ENCODE results near the gene TMEM131L. TPM values are rescaled to one million over a fixed set of nuclear protein-coding genes. Genes with fewer than 3 reads are reported as not detected.
"Not testable (repeated sequence)": the region's sequence is repeated elsewhere in the genome, so short reads cannot be mapped to it uniquely, and the experiment has no call there.

Gene TMEM131L
- total RNA-seq, 1 donor = 9.0 TPM

- Histone ChIP-seq H3K27ac (ENCODE audit: low read depth, low read length) (no peak overlapping the region), H3K4me2 (ENCODE audit: insufficient read depth, low read length) (no peak overlapping the region), H3K79me2 (ENCODE audit: insufficient read depth, low read length) (peaks cover 2% of the 10 kb centered on the region), H3K36me3 (ENCODE audit: insufficient read depth, low read length) (no peaks in the 10 kb centered on the region), H3K4me1 (ENCODE audit: insufficient read depth, low read length) (peaks cover 25% of the 10 kb centered on the region), H3K4me3 (ENCODE audit: insufficient read depth, low read length) (no peak overlapping the region), H2AFZ (ENCODE audit: low read length) (no peak overlapping the region), H3K9me3 (ENCODE audit: low read depth, low read length) (no peaks in the 10 kb centered on the region), H3K27me3 (ENCODE audit: insufficient read depth, low read length) (no peaks in the 10 kb centered on the region), H4K20me1 (ENCODE audit: insufficient read depth, low read length) (no peaks in the 10 kb centered on the region)
- TF ChIP-seq, protein P1, sequence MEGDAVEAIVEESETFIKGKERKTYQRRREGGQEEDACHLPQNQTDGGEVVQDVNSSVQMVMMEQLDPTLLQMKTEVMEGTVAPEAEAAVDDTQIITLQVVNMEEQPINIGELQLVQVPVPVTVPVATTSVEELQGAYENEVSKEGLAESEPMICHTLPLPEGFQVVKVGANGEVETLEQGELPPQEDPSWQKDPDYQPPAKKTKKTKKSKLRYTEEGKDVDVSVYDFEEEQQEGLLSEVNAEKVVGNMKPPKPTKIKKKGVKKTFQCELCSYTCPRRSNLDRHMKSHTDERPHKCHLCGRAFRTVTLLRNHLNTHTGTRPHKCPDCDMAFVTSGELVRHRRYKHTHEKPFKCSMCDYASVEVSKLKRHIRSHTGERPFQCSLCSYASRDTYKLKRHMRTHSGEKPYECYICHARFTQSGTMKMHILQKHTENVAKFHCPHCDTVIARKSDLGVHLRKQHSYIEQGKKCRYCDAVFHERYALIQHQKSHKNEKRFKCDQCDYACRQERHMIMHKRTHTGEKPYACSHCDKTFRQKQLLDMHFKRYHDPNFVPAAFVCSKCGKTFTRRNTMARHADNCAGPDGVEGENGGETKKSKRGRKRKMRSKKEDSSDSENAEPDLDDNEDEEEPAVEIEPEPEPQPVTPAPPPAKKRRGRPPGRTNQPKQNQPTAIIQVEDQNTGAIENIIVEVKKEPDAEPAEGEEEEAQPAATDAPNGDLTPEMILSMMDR (IDR thresholded peaks at IDR 0.05; ENCODE audit: extremely low read depth, low read depth, low read length) = no peak
- no peak for DNase-seq (ENCODE audit: insufficient read length, low spot score, missing footprints)
Observed at GRCh38 chr4:153507310-153508073, 41.3 kb downstream of the TMEM131L start.

GRCh38 chr4:153509212-153509611 lies 43.1 kb downstream of the TMEM131L start:
- not testable (repeated sequence) for H3K4me2 ChIP-seq (ENCODE audit: insufficient read depth, low read length); H3K27me3 ChIP-seq (ENCODE audit: insufficient read depth, low read length); H3K79me2 ChIP-seq (ENCODE audit: insufficient read depth, low read length); DNase-seq (ENCODE audit: insufficient read length, low spot score, missing footprints); H2AFZ ChIP-seq (ENCODE audit: low read length); H3K36me3 ChIP-seq (ENCODE audit: insufficient read depth, low read length); H3K9me3 ChIP-seq (ENCODE audit: low read depth, low read length); H4K20me1 ChIP-seq (ENCODE audit: insufficient read depth, low read length); H3K4me3 ChIP-seq (ENCODE audit: insufficient read depth, low read length); H3K27ac ChIP-seq (ENCODE audit: low read depth, low read length)
- H3K4me1 ChIP-seq (ENCODE audit: insufficient read depth, low read length) = peaks cover 36% of the 10 kb centered on the region

GRCh38 chr4:153509724-153510123 lies 43.6 kb downstream of the TMEM131L start:
- TF ChIP-seq, protein P1 (IDR thresholded peaks at IDR 0.05; ENCODE audit: extremely low read depth, low read depth, low read length) = no peak
- Histone ChIP-seq H3K27ac (ENCODE audit: low read depth, low read length) (no peak overlapping the region), H3K79me2 (ENCODE audit: insufficient read depth, low read length) (peaks cover under 1% of the 10 kb centered on the region), H3K36me3 (ENCODE audit: insufficient read depth, low read length) (no peaks in the 10 kb centered on the region), H3K4me1 (ENCODE audit: insufficient read depth, low read length) (peaks cover 41% of the 10 kb centered on the region), H3K27me3 (ENCODE audit: insufficient read depth, low read length) (no peaks in the 10 kb centered on the region), H3K4me3 (ENCODE audit: insufficient read depth, low read length) (no peak overlapping the region), H3K4me2 (ENCODE audit: insufficient read depth, low read length) (no peak overlapping the region), H4K20me1 (ENCODE audit: insufficient read depth, low read length) (no peaks in the 10 kb centered on the region), H3K9me3 (ENCODE audit: low read depth, low read length) (no peaks in the 10 kb centered on the region), H2AFZ (ENCODE audit: low read length) (no peak overlapping the region)
- no peak for DNase-seq (ENCODE audit: insufficient read length, low spot score, missing footprints)

- Histone ChIP-seq H3K9me3 (ENCODE audit: low read depth, low read length) (no peaks in the 10 kb centered on the region), H3K27ac (ENCODE audit: low read depth, low read length) (no peak overlapping the region), H3K79me2 (ENCODE audit: insufficient read depth, low read length) (no peaks in the 10 kb centered on the region), H3K4me2 (ENCODE audit: insufficient read depth, low read length) (no peak overlapping the region), H4K20me1 (ENCODE audit: insufficient read depth, low read length) (no peaks in the 10 kb centered on the region), H3K36me3 (ENCODE audit: insufficient read depth, low read length) (no peaks in the 10 kb centered on the region), H3K27me3 (ENCODE audit: insufficient read depth, low read length) (no peaks in the 10 kb centered on the region), H2AFZ (ENCODE audit: low read length) (no peak overlapping the region), H3K4me1 (ENCODE audit: insufficient read depth, low read length) (peaks cover 47% of the 10 kb centered on the region), H3K4me3 (ENCODE audit: insufficient read depth, low read length) (no peak overlapping the region)
- DNase-seq (ENCODE audit: insufficient read length, low spot score, missing footprints) = no peak
- TF ChIP-seq, protein P1 (IDR thresholded peaks at IDR 0.05; ENCODE audit: extremely low read depth, low read depth, low read length) = no peak
Observed at GRCh38 chr4:153510252-153511001, 44.3 kb downstream of the TMEM131L start.
